ENCODE results near the gene PDGFC.

The PDGFC gene

DNA sequence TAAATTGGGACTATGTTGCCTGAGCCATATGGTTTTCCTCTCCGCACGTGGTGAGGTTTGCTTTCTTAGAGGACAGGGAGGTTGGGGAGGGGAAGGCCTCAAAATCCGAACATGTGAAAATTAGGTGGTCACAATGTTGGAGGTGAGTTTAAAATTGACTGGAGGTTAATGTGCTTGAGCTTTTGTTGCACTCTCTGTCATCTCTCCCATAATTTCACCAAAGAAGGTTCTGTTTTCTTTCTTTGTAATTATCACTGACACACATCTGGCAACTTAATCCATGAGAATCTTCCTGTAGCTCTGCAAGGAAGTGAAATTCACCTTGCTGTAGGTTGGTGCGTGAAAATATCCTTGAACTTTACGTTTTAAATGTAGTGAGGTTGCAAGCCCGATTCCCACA is 225.5 kb downstream of the PDGFC start:
- no peak for DNase-seq (ENCODE audit: low spot score)

DNA sequence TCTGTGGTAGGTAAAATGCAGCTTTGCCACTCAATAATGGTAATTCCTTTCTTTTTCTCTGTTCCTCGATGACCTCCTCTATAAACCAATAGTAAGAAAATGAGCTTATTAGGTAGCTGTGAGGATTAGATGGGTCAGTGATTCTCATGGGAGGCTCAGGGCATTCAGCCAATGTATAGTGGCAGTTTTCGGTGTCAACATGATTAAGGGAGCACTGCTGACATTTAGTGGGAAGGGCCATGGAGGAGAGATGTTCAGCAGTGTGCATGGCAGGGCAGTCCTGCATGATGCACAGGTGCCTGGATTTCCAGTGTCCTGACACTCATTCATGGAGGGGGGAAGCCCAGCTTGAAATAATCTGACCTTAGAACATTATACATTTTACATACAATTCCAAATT is 232.8 kb downstream of the PDGFC start:
- no peak for DNase-seq (ENCODE audit: low spot score)

DNA sequence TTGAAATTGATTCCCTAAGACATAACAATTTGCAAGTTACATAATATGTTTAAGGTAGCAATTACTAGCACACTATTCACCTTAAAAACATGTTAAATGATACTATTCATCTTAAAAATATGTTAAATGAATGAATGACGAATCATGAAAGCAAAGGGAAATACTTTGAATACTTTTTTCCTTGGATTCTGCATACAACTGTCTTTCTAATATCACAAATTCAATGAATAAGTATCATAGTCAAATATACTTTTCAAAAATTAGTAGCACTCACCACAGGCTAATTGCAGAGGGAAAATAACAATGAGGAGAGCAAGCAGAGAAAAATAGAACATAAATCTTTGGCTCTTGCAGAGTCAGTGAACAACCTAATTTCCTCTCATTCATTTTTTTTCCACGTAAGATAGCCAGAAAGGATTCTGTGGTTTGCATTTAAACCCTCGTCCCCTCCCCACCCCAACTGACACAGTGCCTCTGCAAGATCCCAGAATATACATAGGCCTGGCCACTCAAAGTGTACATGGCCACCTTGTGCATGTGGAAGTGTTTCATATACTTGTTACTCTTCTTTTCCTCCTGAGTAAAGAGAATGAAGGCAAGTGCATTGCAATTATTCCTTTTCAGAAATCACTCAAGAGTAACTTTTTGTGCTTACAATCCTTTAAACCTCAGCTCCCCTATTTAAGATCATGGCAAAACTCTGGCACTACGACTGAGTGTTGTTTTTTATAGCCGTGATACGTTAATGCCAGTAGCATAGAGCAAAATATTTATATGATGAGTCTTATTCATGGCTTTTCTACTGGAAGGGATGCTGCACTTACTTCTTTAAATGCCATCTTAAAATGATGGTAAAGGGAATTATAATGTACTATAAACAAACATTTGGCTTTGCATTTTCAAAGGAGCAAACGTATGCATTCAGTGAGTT is 236.4 kb downstream of the PDGFC start:
- DNase-seq (ENCODE audit: low spot score) = no peak

DNA sequence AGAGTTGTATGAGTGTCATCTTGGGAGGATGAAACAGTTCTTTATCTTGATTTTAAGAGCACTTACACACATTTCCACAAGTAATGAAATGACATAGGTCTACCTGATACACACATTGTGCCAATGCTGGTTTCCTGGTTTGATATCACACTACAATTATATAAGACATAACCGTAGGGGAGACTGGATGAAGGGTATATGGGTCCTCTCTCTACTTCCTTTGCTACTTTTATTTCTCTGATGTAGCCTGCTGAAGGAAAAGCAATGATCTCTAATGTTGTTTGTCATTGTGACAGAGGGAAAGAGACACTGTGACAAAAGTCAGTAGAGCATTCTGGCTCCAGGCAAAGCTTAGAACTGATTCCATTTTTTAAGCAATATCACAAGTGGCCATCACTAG is 238.0 kb downstream of the PDGFC start:
- DNase-seq (ENCODE audit: low spot score) = no peak

DNA sequence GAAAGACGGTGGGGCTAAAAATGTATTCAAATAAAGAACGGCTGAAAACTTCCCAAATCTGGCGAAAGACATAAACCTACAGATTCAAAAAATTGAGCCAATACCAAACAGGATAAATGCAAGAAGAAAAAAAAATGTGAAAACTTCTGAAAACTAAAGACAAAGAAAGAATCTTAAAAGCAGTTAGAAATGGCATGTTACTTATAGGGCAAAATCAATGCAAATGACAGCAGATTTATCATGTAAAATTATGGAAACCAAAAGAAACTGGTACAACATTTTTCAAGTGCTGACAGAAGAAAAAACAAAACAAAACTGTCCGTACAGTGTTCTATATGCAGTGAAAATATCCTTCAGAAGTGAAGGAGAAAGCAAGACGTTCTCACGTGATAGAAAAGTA is 239.0 kb downstream of the PDGFC start:
- no peak for DNase-seq (ENCODE audit: low spot score)

DNA sequence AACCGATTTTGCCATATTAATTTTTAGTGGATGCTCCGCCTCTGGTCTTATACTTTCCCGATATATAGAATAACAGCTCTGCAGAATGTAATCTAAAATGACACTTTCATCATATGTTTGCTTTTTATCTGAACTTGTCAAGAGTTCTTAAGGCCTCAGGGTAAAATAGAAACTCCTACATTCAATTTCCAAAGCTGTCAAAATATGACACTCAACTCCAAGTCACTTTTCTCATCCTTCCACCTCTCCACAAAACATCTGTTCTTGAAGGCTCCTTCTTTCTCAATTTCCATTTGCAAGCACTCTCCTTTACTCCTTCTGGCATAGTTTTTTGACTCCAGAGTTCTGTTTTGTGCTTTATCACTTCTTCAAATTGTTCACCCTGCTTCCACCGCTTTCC is 242.2 kb downstream of the PDGFC start:
- DNase-seq (ENCODE audit: low spot score) = no peak

DNA sequence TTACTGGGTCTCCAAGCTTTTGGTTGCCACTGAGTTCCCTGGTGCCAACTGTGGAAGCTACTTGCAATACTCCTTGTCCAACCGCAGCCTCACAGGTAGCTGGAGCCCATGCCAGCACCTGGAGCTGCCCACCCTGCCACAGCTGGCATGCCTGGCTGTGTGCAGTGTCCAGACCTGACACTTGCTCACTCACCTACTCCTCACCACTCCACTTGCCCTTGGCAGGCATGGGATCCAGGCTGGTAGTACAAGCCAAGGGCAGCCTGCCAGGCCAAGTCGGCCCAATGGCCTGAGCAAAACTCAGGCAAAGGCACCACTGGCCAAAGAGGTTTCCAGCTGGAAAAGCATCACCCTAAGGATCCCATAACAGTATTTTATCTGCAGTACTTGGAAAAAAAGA is 246.3 kb downstream of the PDGFC start:
- no peak for DNase-seq (ENCODE audit: low spot score)

DNA sequence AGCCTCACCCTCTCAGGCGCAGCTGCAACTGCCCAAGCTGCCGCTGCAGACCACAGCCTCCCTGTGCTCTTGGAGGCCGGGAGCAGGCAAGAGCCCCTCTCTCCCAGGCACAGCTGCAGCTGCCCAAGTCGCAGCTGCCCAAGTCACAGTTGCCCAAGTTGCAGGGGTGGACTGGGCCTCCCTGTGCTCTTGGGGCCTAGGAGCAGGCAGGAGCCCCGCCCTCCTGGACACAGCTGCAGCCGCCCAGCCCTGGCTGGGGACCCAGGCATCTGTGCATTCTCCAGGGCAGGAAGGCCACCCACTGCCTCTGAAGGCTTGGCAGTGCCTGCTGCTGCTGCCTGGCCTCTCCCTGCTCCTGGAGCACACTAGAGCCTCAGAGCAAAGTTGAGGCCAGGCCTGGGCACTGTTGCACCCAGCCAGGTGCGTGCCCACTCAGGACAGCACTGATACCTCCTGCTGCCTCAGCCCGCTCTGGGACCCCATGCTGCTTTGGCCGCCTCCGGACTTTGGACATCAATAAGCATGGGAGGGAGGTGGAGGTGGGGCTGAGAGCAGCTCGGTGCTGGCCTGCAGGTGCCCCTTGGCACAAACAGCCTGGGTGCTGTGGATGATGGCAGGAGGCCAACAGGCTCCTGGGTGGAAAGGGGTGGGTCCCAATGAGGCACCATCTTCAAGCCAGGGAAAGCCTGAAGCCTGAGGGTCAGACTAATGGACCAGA is 247.5 kb downstream of the PDGFC start:
- no peak for DNase-seq (ENCODE audit: low spot score)

DNA sequence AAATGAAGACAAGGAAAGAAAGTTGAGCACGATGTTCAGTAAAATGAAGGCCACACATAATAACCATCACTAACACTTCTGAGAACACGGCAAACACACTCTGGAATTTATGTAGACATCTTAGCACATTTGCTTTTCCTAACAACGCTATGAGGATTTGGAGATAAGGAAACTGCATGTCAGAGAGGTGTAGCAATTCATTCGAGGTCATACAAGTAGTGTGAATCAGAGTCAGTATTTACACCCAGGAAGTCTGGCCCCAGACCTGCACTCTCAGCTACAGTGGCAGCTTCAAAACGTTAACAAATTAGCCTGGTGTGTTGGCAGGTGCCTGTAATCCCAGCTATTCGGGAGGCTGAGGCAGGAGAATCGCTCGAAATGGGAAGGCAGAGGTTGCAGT is 253.4 kb downstream of the PDGFC start:
- no peak for DNase-seq (ENCODE audit: low spot score)

DNA sequence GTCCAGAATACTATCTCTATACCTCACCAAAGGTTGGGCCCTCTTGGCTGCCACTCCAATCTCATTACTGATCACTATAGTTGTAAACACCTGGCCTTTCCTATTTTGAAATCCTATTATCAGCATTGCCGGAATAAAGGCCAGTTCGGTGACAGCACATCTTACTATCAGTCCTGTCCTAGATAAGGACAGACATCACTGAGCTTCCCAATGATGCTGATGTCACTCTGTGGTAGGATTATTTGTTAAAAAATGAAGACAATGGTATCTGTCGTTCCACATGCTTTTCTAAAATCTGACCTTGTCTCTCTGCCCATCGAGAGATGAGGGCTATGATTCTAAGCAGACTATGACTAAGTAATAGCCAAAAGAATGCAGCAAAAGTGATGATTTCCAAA is 260.4 kb downstream of the PDGFC start:
- no peak for DNase-seq (ENCODE audit: low spot score)

Data from RKO (cell line).